Transverse colon (tissue), 4 donors: ENCODE data around the gene VMAC.

Experiments used
- EP300 ChIP-seq: sonication (generic); formaldehyde crosslinking; IDR thresholded peaks from one replicate; pipeline ENCODE4 v1.6.1; 2017; ENCODE audit warnings: antibody characterized with exemption, low read depth
- POLR2A ChIP-seq: fragments of 450-650 bp; IDR thresholded peaks from one replicate; pipeline ENCODE4 v1.6.1; 2016; ENCODE audit warnings: antibody characterized with exemption, mild to moderate bottlenecking, moderate library complexity
- POLR2AphosphoS5 ChIP-seq, 3 donors: sonication (generic); formaldehyde crosslinking; IDR thresholded peaks; one replicate each; pipeline ENCODE4 v1.6.1; 2016; ENCODE audit warnings: antibody characterized with exemption in 3 of 3
- TF ChIP-seq, protein P1 (sequence below), 5 experiments: fragments of 200-600 bp in 3 of 5; fragments of 450-650 bp in 2 of 5; sonication (generic) in 3 of 5; IDR thresholded peaks; 1 replicate in 2 of 5; 2 replicates in 3 of 5; pipeline ENCODE4 v1.5.1; 2016 to 2017; ENCODE audit warnings: antibody characterized with exemption in 5 of 5, inconsistent platforms in 3 of 5, mild to moderate bottlenecking in 2 of 5, moderate library complexity in 1 of 5

DNA sequence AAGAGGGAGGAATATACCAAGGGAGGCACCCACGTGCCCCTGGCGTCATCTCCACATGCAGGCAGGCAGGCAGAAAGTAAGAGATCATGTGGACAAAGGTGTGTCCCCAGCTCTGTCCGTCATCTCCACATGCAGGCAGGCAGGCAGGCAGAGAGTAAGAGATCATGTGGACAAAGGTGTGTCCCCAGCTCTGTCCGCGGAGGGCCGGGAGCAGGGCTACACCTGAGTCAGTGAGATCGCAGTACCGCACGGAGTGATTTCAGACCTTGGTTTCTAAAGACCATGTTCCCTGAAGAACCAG is 31.6 kb downstream of the VMAC start:
- TF ChIP-seq POLR2A (no peak), POLR2AphosphoS5 (IDR thresholded peaks at IDR 0.05) (no peak), EP300 (no peak)
- TF ChIP-seq, protein P1, sequence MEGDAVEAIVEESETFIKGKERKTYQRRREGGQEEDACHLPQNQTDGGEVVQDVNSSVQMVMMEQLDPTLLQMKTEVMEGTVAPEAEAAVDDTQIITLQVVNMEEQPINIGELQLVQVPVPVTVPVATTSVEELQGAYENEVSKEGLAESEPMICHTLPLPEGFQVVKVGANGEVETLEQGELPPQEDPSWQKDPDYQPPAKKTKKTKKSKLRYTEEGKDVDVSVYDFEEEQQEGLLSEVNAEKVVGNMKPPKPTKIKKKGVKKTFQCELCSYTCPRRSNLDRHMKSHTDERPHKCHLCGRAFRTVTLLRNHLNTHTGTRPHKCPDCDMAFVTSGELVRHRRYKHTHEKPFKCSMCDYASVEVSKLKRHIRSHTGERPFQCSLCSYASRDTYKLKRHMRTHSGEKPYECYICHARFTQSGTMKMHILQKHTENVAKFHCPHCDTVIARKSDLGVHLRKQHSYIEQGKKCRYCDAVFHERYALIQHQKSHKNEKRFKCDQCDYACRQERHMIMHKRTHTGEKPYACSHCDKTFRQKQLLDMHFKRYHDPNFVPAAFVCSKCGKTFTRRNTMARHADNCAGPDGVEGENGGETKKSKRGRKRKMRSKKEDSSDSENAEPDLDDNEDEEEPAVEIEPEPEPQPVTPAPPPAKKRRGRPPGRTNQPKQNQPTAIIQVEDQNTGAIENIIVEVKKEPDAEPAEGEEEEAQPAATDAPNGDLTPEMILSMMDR (IDR thresholded peaks at IDR 0.05): no peak
